Loucy (cell line): ENCODE measurements around the gene DAD1.

ENCODE experiments used
- H2AFZ ChIP-seq: fragments of 200-600 bp; sonication (generic); 2 replicates; pipeline ENCODE4 v1.6.0; 2016; ENCODE audit warnings: antibody characterized with exemption, mild to moderate bottlenecking, low read length, moderate library complexity
- H3F3A ChIP-seq: fragments of 200-600 bp; 2 replicates; pipeline ENCODE4 v1.6.0; 2016; ENCODE audit warnings: antibody characterized with exemption, low read depth, mild to moderate bottlenecking
- H3K27me3 ChIP-seq: fragments of 200-600 bp; sonication (generic); 2 replicates; pipeline ENCODE4 v1.6.1; 2014; ENCODE audit warnings: low read length, mild to moderate bottlenecking; ENCODE audit not compliant: insufficient read depth, poor library complexity, severe bottlenecking
- H3K36me3 ChIP-seq: fragments of 200-600 bp; sonication (generic); 2 replicates; pipeline ENCODE4 v1.6.1; 2016; ENCODE audit warnings: low read length; ENCODE audit not compliant: insufficient read depth
- H3K4me1 ChIP-seq: fragments of 200-600 bp; sonication (generic); 2 replicates; pipeline ENCODE4 v1.5.1; 2014; ENCODE audit warnings: low read length, mild to moderate bottlenecking; ENCODE audit not compliant: insufficient read depth, poor library complexity, severe bottlenecking
- H3K4me2 ChIP-seq: fragments of 200-600 bp; sonication (generic); 2 replicates; pipeline ENCODE4 v1.6.0; 2014; ENCODE audit warnings: antibody characterized with exemption, low read length, low read depth, mild to moderate bottlenecking; ENCODE audit not compliant: poor library complexity, severe bottlenecking
- H3K4me3 ChIP-seq: fragments of 200-600 bp; sonication (generic); 2 replicates; pipeline ENCODE4 v1.5.1; 2014; ENCODE audit warnings: low read length, mild to moderate bottlenecking, mixed read lengths; ENCODE audit not compliant: poor library complexity, severe bottlenecking
- H3K79me2 ChIP-seq: fragments of 200-600 bp; sonication (generic); 2 replicates; pipeline ENCODE4 v1.6.1; 2014; ENCODE audit warnings: low read length; ENCODE audit not compliant: insufficient read depth
- H3K9ac ChIP-seq: fragments of 200-600 bp; sonication (generic); 2 replicates; pipeline ENCODE4 v1.6.0; 2014; ENCODE audit warnings: mild to moderate bottlenecking, low read depth, low read length, moderate library complexity; ENCODE audit not compliant: poor library complexity, severe bottlenecking
- H3K9me2 ChIP-seq: fragments of 200-600 bp; sonication (generic); replicated peaks from 2 replicates; pipeline ENCODE4 v1.6.1; 2016; ENCODE audit warnings: low read depth, low read length, mixed read lengths
- H3K9me3 ChIP-seq: fragments of 200-600 bp; sonication (generic); 2 replicates; pipeline ENCODE4 v1.6.1; 2014; ENCODE audit warnings: mild to moderate bottlenecking, antibody characterized with exemption, low read length, low read depth; ENCODE audit not compliant: insufficient read depth
- H4K20me1 ChIP-seq: fragments of 200-600 bp; sonication (generic); 2 replicates; pipeline ENCODE4 v1.6.0; 2014; ENCODE audit warnings: antibody characterized with exemption, low read length, mild to moderate bottlenecking; ENCODE audit not compliant: insufficient read depth, poor library complexity, severe bottlenecking
- EZH2phosphoT487 ChIP-seq: fragments of 200-600 bp; IDR thresholded peaks from 2 replicates; pipeline ENCODE4 v1.6.1; 2018; ENCODE audit warnings: antibody characterized with exemption, mild to moderate bottlenecking, moderate library complexity, borderline replicate concordance
- TF ChIP-seq, protein P1 (sequence below): fragments of 200-600 bp; sonication (generic); conservative IDR thresholded peaks from 2 replicates; pipeline ENCODE4 v1.5.1; 2014; ENCODE audit warnings: mild to moderate bottlenecking, antibody characterized with exemption, low read length

DAD1 gene

DNA sequence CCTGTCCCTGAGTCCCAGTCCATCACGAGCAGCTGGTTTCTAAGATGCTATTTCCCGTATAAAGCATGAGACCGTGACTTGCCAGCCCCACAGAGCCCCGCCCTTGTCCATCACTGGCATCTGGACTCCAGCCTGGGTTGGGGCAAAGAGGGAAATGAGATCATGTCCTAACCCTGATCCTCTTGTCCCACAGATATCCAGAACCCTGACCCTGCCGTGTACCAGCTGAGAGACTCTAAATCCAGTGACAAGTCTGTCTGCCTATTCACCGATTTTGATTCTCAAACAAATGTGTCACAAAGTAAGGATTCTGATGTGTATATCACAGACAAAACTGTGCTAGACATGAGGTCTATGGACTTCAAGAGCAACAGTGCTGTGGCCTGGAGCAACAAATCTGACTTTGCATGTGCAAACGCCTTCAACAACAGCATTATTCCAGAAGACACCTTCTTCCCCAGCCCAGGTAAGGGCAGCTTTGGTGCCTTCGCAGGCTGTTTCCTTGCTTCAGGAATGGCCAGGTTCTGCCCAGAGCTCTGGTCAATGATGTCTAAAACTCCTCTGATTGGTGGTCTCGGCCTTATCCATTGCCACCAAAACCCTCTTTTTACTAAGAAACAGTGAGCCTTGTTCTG, 41.6 kb downstream of the DAD1 start:
- Histone ChIP-seq H3K9me3 (no peaks in the 10 kb centered on the region), H3K4me1 (peaks cover 37% of the 10 kb centered on the region), H3K9ac (no peak overlapping the region), H3F3A (peaks cover 18% of the 10 kb centered on the region), H3K4me3 (no peak overlapping the region), H4K20me1 (peaks cover 6% of the 10 kb centered on the region), H3K9me2 (no peaks in the 10 kb centered on the region), H3K27me3 (no peaks in the 10 kb centered on the region), H2AFZ (no peak overlapping the region), H3K79me2 (peaks cover 82% of the 10 kb centered on the region), H3K4me2 (no peak overlapping the region), H3K36me3 (peaks cover 81% of the 10 kb centered on the region)
- TF ChIP-seq, protein P1, sequence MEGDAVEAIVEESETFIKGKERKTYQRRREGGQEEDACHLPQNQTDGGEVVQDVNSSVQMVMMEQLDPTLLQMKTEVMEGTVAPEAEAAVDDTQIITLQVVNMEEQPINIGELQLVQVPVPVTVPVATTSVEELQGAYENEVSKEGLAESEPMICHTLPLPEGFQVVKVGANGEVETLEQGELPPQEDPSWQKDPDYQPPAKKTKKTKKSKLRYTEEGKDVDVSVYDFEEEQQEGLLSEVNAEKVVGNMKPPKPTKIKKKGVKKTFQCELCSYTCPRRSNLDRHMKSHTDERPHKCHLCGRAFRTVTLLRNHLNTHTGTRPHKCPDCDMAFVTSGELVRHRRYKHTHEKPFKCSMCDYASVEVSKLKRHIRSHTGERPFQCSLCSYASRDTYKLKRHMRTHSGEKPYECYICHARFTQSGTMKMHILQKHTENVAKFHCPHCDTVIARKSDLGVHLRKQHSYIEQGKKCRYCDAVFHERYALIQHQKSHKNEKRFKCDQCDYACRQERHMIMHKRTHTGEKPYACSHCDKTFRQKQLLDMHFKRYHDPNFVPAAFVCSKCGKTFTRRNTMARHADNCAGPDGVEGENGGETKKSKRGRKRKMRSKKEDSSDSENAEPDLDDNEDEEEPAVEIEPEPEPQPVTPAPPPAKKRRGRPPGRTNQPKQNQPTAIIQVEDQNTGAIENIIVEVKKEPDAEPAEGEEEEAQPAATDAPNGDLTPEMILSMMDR, result no peak
- TF ChIP-seq EZH2phosphoT487, result no peak

DNA sequence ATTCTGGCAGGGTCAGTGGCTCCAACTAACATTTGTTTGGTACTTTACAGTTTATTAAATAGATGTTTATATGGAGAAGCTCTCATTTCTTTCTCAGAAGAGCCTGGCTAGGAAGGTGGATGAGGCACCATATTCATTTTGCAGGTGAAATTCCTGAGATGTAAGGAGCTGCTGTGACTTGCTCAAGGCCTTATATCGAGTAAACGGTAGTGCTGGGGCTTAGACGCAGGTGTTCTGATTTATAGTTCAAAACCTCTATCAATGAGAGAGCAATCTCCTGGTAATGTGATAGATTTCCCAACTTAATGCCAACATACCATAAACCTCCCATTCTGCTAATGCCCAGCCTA, 42.3 kb downstream of the DAD1 start:
- H3K9me2 ChIP-seq, result no peaks in the 10 kb centered on the region
- H3F3A ChIP-seq, result peaks cover 18% of the 10 kb centered on the region
- H3K4me1 ChIP-seq, result peaks cover 30% of the 10 kb centered on the region
- peaks cover 6% of the 10 kb centered on the region for H4K20me1 ChIP-seq
- no peak overlapping the region for H2AFZ ChIP-seq
- peaks cover 81% of the 10 kb centered on the region for H3K36me3 ChIP-seq
- no peak overlapping the region for H3K4me2 ChIP-seq
- H3K9ac ChIP-seq, result peak overlapping the region; percentile 16
- no peaks in the 10 kb centered on the region for H3K27me3 ChIP-seq
- H3K4me3 ChIP-seq, result no peak overlapping the region
- H3K79me2 ChIP-seq, result peaks cover 82% of the 10 kb centered on the region
- no peaks in the 10 kb centered on the region for H3K9me3 ChIP-seq
- no peak for TF ChIP-seq EZH2phosphoT487
- TF ChIP-seq, protein P1, result no peak

DNA sequence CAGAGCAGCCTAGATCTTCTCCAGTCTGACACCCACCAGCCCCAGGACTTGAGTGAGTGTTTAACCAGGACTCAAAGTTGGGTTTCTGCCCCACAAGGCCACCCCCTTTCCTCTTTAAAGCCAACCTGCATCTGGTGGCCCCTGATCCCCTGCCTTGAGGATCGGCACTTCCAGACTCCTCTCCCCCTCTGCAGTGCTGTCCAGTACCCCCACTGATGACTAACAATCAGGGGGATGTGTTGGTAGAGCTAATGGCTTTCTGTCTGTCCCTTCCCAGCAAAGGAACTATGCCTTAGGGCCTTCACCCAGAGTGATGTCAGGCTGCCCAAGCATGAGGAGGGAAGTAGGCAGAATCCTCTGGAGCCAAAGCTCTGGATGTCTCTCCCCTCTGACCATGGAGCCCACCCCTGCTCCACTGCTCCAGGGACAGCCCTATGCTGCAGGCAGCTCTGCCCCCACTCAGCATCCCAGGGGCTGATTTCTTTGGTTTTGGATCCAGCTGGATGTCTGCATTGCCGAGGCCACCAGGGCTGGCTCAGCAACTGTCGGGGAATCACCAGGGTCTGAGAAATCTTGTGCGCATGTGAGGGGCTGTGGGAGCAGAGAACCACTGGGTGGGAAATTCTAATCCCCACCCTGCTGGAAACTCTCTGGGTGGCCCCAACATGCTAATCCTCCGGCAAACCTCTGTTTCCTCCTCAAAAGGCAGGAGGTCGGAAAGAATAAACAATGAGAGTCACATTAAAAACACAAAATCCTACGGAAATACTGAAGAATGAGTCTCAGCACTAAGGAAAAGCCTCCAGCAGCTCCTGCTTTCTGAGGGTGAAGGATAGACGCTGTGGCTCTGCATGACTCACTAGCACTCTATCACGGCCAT, 42.9 kb downstream of the DAD1 start:
- Histone ChIP-seq H3K9me3 (no peaks in the 10 kb centered on the region), H3K4me2 (no peak overlapping the region), H3K36me3 (peaks cover 81% of the 10 kb centered on the region), H3K4me1 (peaks cover 23% of the 10 kb centered on the region), H3F3A (peaks cover 18% of the 10 kb centered on the region), H3K9me2 (no peaks in the 10 kb centered on the region), H4K20me1 (peaks cover 6% of the 10 kb centered on the region), H3K79me2 (peaks cover 82% of the 10 kb centered on the region), H3K9ac (peak overlapping the region; percentile 16), H3K27me3 (no peaks in the 10 kb centered on the region), H3K4me3 (no peak overlapping the region), H2AFZ (no peak overlapping the region)
- TF ChIP-seq, protein P1, result no peak
- no peak for TF ChIP-seq EZH2phosphoT487
